ENCODE measurements around the gene PRKCQ.
"Not testable (repeated sequence)": the region's sequence is repeated elsewhere in the genome, so short reads cannot be mapped to it uniquely, and the experiment has no call there.

Gene PRKCQ

GRCh38 chr10:6593241-6593671 lies 13.2 kb upstream of the PRKCQ start:
- no peak for DNase-seq

- no peak for DNase-seq
Measured at GRCh38 chr10:6592080-6592479, 12.0 kb upstream of the PRKCQ start.

- DNase-seq: no peak
Measured at GRCh38 chr10:6591668-6592067, 11.6 kb upstream of the PRKCQ start.

- no peak for DNase-seq
Measured at GRCh38 chr10:6590100-6590499, 10.0 kb upstream of the PRKCQ start.

- DNase-seq: no peak
Measured at GRCh38 chr10:6589287-6590094, 9.4 kb upstream of the PRKCQ start.

- no peak for DNase-seq
Measured at GRCh38 chr10:6588845-6589244, 8.8 kb upstream of the PRKCQ start.

- DNase-seq: no peak
Measured at GRCh38 chr10:6588082-6588481, 8.0 kb upstream of the PRKCQ start.

GRCh38 chr10:6586501-6586900 lies 6.4 kb upstream of the PRKCQ start:
- DNase-seq: no peak

- no peak for DNase-seq
Measured at GRCh38 chr10:6583447-6583846, 3.4 kb upstream of the PRKCQ start.

- DNase-seq: not testable (repeated sequence)
Measured at GRCh38 chr10:6582913-6583312, 2.8 kb upstream of the PRKCQ start.

GRCh38 chr10:6582298-6582697 lies 2.2 kb upstream of the PRKCQ start:
- no peak for DNase-seq

- no peak for DNase-seq
Measured at GRCh38 chr10:6581778-6582228, 1.7 kb upstream of the PRKCQ start.

- DNase-seq: not testable (repeated sequence)
Measured at GRCh38 chr10:6581223-6581622, 1.1 kb upstream of the PRKCQ start.

GRCh38 chr10:6580279-6581029 lies 378 bp upstream of the PRKCQ start:
- peak; percentile 54 for DNase-seq

- DNase-seq: no peak
Measured at GRCh38 chr10:6579183-6579903, 733 bp downstream of the PRKCQ start.

- no peak for DNase-seq
Measured at GRCh38 chr10:6578795-6579182, 1.3 kb downstream of the PRKCQ start.

GRCh38 chr10:6578251-6578771 lies 1.8 kb downstream of the PRKCQ start:
- no peak for DNase-seq

- DNase-seq: no peak
Measured at GRCh38 chr10:6576326-6576725, 3.8 kb downstream of the PRKCQ start.

GRCh38 chr10:6574664-6575176 lies 5.4 kb downstream of the PRKCQ start:
- no peak for DNase-seq

- DNase-seq: no peak
Measured at GRCh38 chr10:6570893-6571292, 9.2 kb downstream of the PRKCQ start.

GRCh38 chr10:6569259-6569658 lies 10.8 kb downstream of the PRKCQ start:
- DNase-seq: no peak

GRCh38 chr10:6567884-6568283 lies 12.2 kb downstream of the PRKCQ start:
- no peak for DNase-seq

GRCh38 chr10:6567203-6567703 lies 12.8 kb downstream of the PRKCQ start:
- no peak for DNase-seq
